ENCODE measurements around the gene ADAMTSL3. TPM values are rescaled to one million over a fixed set of nuclear protein-coding genes. Genes with fewer than 3 reads are reported as not detected.

Gene ADAMTSL3
- polyA plus RNA-seq, 1 donor = 8.0 TPM

- DNase-seq = no peak
- H3K9me3 ChIP-seq (ENCODE audit: control insufficient read depth, low read depth, low read length) = no peaks in the 10 kb centered on the region
- no peak overlapping the region for H3K4me3 ChIP-seq (ENCODE audit: low read length)
- WGBS (ENCODE audit: insufficient coverage, low lambda C conversion rate) = 75% methylated on average over 1 of the region's 1 CpG
- H3K27ac ChIP-seq (ENCODE audit: low read length) = no peak overlapping the region
- no peaks in the 10 kb centered on the region for H3K36me3 ChIP-seq (ENCODE audit: control insufficient read depth, insufficient read depth, low read length)
- H3K27me3 ChIP-seq (ENCODE audit: control insufficient read depth, insufficient read depth, low read length) = no peaks in the 10 kb centered on the region
- no peaks in the 10 kb centered on the region for H3K4me1 ChIP-seq (ENCODE audit: control insufficient read depth, insufficient read depth, low read length)
Measured at GRCh38 chr15:83616840-83617239, 37.1 kb upstream of the ADAMTSL3 start.

- no peak overlapping the region for H3K27ac ChIP-seq (ENCODE audit: low read length)
- H3K9me3 ChIP-seq (ENCODE audit: control insufficient read depth, low read depth, low read length) = peaks cover 4% of the 10 kb centered on the region
- no CpG with 5 or more reads among the region's 2 CpGs for whole genome bisulfite sequencing (ENCODE audit: insufficient coverage, low lambda C conversion rate)
- no peaks in the 10 kb centered on the region for H3K4me1 ChIP-seq (ENCODE audit: control insufficient read depth, insufficient read depth, low read length)
- no peak overlapping the region for H3K4me3 ChIP-seq (ENCODE audit: low read length)
- no peak for DNase-seq
- no peaks in the 10 kb centered on the region for H3K27me3 ChIP-seq (ENCODE audit: control insufficient read depth, insufficient read depth, low read length)
- no peaks in the 10 kb centered on the region for H3K36me3 ChIP-seq (ENCODE audit: control insufficient read depth, insufficient read depth, low read length)
Measured at GRCh38 chr15:83626171-83626802, 27.6 kb upstream of the ADAMTSL3 start.

DNA sequence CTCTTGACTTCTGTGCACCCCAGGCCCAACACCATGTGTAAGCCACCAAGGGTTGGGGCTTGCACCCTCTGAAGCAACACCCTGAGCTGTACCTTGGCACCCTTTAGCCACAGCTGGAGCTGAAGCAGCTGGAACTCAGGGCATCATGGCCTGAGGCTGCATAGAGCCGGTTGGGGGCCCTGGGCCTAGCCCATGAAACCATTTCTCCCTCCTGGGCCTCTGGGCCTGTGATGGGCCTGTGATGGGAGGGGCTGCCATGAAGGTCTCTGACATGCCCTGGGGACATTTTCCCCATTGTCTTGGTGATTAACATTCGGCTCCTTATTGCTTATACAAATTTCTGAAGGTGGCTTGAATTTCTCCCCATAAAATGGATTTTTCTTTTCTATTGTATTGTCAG is 22.4 kb upstream of the ADAMTSL3 start:
- Histone ChIP-seq H3K27me3 (ENCODE audit: control insufficient read depth, insufficient read depth, low read length) (no peaks in the 10 kb centered on the region), H3K9me3 (ENCODE audit: control insufficient read depth, low read depth, low read length) (no peaks in the 10 kb centered on the region)
- no CpG with 5 or more reads among the region's 2 CpGs for WGBS (ENCODE audit: insufficient coverage, low lambda C conversion rate)

DNA sequence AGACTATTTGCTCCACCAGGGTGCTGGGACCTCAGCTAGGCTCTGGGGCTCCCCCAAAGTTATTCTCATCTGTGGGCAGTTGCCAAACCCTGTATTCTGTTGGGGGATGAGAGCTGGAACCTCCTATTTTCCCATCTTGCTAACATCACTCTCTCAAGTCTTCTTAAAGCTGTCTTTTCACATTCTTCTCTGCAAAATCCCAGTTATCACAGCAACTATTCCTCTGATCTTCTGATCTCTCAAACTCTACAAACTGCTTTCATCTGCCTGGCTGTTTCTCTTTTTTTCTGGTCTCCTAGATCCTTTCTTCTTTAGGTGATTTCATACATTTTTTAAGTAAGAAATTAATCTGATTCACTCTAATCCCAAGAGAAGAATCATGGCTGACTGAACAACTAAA is 10.7 kb upstream of the ADAMTSL3 start:
- H3K27ac ChIP-seq (ENCODE audit: low read length) = no peak overlapping the region
- H3K4me3 ChIP-seq (ENCODE audit: low read length) = no peak overlapping the region
- no peaks in the 10 kb centered on the region for H3K4me1 ChIP-seq (ENCODE audit: control insufficient read depth, insufficient read depth, low read length)
- no peaks in the 10 kb centered on the region for H3K9me3 ChIP-seq (ENCODE audit: control insufficient read depth, low read depth, low read length)
- H3K27me3 ChIP-seq (ENCODE audit: control insufficient read depth, insufficient read depth, low read length) = no peaks in the 10 kb centered on the region
- DNase-seq = no peak
- H3K36me3 ChIP-seq (ENCODE audit: control insufficient read depth, insufficient read depth, low read length) = no peaks in the 10 kb centered on the region

More for the DNA sequence above, 22.4 kb upstream of the ADAMTSL3 start:
- no peak for DNase-seq
- Histone ChIP-seq H3K4me3 (ENCODE audit: low read length) (no peak overlapping the region), H3K27ac (ENCODE audit: low read length) (no peak overlapping the region), H3K4me1 (ENCODE audit: control insufficient read depth, insufficient read depth, low read length) (no peaks in the 10 kb centered on the region), H3K36me3 (ENCODE audit: control insufficient read depth, insufficient read depth, low read length) (no peaks in the 10 kb centered on the region)

GRCh38 chr15:83644439-83644838 is 9.5 kb upstream of the ADAMTSL3 start:
- no peak overlapping the region for H3K27ac ChIP-seq (ENCODE audit: low read length)
- no peak for DNase-seq
- no CpG with 5 or more reads among the region's 1 CpG for WGBS (ENCODE audit: insufficient coverage, low lambda C conversion rate)
- H3K9me3 ChIP-seq (ENCODE audit: control insufficient read depth, low read depth, low read length) = no peaks in the 10 kb centered on the region
- H3K27me3 ChIP-seq (ENCODE audit: control insufficient read depth, insufficient read depth, low read length) = no peaks in the 10 kb centered on the region
- no peaks in the 10 kb centered on the region for H3K36me3 ChIP-seq (ENCODE audit: control insufficient read depth, insufficient read depth, low read length)
- H3K4me3 ChIP-seq (ENCODE audit: low read length) = no peak overlapping the region
- no peaks in the 10 kb centered on the region for H3K4me1 ChIP-seq (ENCODE audit: control insufficient read depth, insufficient read depth, low read length)

DNA sequence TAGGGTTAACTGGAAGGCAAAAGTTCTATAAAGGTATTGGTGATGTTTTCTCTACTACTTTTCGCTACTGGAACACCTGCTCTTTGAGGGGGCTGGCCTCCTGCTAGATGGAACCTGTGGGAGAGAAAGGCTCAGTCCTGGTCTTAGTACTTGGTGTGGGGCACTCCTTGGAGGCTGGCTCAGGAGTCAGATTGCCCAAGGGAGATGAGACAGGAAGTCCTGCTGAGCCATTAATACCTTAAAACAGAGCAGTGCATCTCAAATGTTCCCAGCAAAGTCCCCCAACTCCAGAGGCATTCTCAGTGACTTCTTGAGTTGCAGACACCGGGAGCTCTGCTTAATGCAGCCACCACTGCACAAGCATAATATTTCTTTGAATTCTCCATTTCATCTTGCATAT is 3.1 kb upstream of the ADAMTSL3 start:
- Histone ChIP-seq H3K4me1 (ENCODE audit: control insufficient read depth, insufficient read depth, low read length) (no peaks in the 10 kb centered on the region), H3K27ac (ENCODE audit: low read length) (no peak overlapping the region), H3K4me3 (ENCODE audit: low read length) (no peak overlapping the region), H3K27me3 (ENCODE audit: control insufficient read depth, insufficient read depth, low read length) (peaks cover 33% of the 10 kb centered on the region), H3K36me3 (ENCODE audit: control insufficient read depth, insufficient read depth, low read length) (no peaks in the 10 kb centered on the region), H3K9me3 (ENCODE audit: control insufficient read depth, low read depth, low read length) (peaks cover 3% of the 10 kb centered on the region)
- WGBS (ENCODE audit: insufficient coverage, low lambda C conversion rate) = no CpG with 5 or more reads among the region's 2 CpGs
- DNase-seq = no peak

DNA sequence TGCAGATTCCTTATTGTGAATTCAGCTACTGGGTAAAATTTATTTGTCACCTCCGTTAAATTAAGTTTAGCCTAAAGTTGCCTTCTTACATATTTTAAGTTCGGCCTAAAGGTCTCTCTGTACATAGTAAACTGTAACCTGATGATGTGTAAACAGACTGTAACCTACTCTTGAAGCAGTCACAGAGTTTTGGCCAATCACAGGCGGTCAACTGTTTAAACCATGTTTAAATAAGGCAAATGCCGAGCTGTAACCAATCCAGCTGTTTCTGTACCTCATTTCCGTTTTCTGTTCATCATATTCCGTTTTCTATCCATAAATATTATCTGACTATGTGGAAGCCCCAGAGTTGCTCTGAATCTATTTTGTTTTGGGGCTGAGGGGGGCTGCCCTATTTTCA is 2.4 kb upstream of the ADAMTSL3 start:
- WGBS (ENCODE audit: insufficient coverage, low lambda C conversion rate) = 85% methylated on average over 5 of the region's 6 CpGs

GRCh38 chr15:83652626-83653204 is 1.2 kb upstream of the ADAMTSL3 start:
- no peak for DNase-seq
- H3K9me3 ChIP-seq (ENCODE audit: control insufficient read depth, low read depth, low read length) = peaks cover 3% of the 10 kb centered on the region
- peaks cover 36% of the 10 kb centered on the region for H3K27me3 ChIP-seq (ENCODE audit: control insufficient read depth, insufficient read depth, low read length)
- H3K36me3 ChIP-seq (ENCODE audit: control insufficient read depth, insufficient read depth, low read length) = no peaks in the 10 kb centered on the region
- WGBS (ENCODE audit: insufficient coverage, low lambda C conversion rate) = no CpG with 5 or more reads among the region's 5 CpGs
- no peaks in the 10 kb centered on the region for H3K4me1 ChIP-seq (ENCODE audit: control insufficient read depth, insufficient read depth, low read length)
- no peak overlapping the region for H3K27ac ChIP-seq (ENCODE audit: low read length)
- no peak overlapping the region for H3K4me3 ChIP-seq (ENCODE audit: low read length)

More for the DNA sequence above, 2.4 kb upstream of the ADAMTSL3 start:
- Histone ChIP-seq H3K4me1 (ENCODE audit: control insufficient read depth, insufficient read depth, low read length) (no peaks in the 10 kb centered on the region), H3K9me3 (ENCODE audit: control insufficient read depth, low read depth, low read length) (peaks cover 3% of the 10 kb centered on the region), H3K36me3 (ENCODE audit: control insufficient read depth, insufficient read depth, low read length) (no peaks in the 10 kb centered on the region), H3K27me3 (ENCODE audit: control insufficient read depth, insufficient read depth, low read length) (peaks cover 36% of the 10 kb centered on the region), H3K27ac (ENCODE audit: low read length) (no peak overlapping the region), H3K4me3 (ENCODE audit: low read length) (no peak overlapping the region)
- no peak for DNase-seq

GRCh38 chr15:83653288-83653638 is 660 bp upstream of the ADAMTSL3 start:
- Histone ChIP-seq H3K27ac (ENCODE audit: low read length) (no peak overlapping the region), H3K36me3 (ENCODE audit: control insufficient read depth, insufficient read depth, low read length) (no peaks in the 10 kb centered on the region), H3K4me1 (ENCODE audit: control insufficient read depth, insufficient read depth, low read length) (no peaks in the 10 kb centered on the region), H3K9me3 (ENCODE audit: control insufficient read depth, low read depth, low read length) (peaks cover 3% of the 10 kb centered on the region), H3K4me3 (ENCODE audit: low read length) (no peak overlapping the region), H3K27me3 (ENCODE audit: control insufficient read depth, insufficient read depth, low read length) (peaks cover 36% of the 10 kb centered on the region)
- WGBS (ENCODE audit: insufficient coverage, low lambda C conversion rate) = no CpG with 5 or more reads among the region's 18 CpGs
- DNase-seq = no peak

DNA sequence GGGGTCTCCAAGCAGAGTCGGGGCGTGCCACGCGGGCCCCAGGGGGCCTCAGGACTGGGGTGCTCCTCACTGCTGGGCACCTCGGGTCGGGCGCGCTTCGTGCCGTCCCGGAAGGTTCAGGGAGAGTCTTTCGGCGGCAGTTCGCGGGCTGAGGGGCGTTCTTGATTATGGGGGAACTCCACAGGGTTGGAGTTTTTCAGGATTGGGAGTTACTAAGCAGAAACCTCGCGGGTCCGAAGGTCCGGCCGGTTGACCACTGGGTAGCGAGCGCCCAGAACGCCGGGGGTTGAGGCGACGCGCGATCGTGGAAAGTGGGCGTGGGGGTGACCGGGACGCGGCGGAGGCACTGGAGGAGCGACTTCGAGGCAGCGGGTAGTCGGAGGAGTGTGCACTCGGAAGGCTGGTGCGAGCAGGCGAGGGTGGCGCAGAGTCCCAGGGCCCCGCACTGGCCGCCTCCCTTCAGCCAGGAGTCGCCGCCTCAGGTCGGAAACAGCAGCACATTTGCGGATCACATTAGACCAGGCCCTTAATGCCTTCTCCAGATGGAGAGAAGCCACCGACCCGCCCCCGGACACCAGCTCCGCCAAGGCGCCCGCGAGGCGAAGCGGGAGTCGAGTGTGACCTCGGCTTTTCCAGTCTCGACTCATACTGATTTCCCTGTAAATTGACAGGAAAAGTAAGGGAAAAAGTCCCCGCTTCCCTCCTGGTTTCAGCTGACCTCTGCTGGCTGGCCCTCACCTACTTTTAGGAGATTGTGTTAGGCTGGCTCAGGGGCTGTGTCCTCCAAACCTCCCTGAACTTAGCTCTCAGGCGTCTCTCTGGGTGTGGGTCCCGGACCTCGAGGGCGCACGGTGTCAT is 685 bp downstream of the ADAMTSL3 start:
- Histone ChIP-seq H3K4me1 (ENCODE audit: control insufficient read depth, insufficient read depth, low read length) (no peaks in the 10 kb centered on the region), H3K36me3 (ENCODE audit: control insufficient read depth, insufficient read depth, low read length) (no peaks in the 10 kb centered on the region), H3K27me3 (ENCODE audit: control insufficient read depth, insufficient read depth, low read length) (peaks cover 36% of the 10 kb centered on the region), H3K27ac (ENCODE audit: low read length) (no peak overlapping the region), H3K4me3 (ENCODE audit: low read length) (peak overlapping the region; percentile 42), H3K9me3 (ENCODE audit: control insufficient read depth, low read depth, low read length) (peaks cover 3% of the 10 kb centered on the region)
- no peak for DNase-seq
- WGBS (ENCODE audit: insufficient coverage, low lambda C conversion rate) = no CpG with 5 or more reads among the region's 67 CpGs
